Activated naive CD4-positive, alpha-beta T cell treated with anti-CD3 and anti-CD28 coated beads, Interleukin-2, amount 50 U/mL, for 72 hours (primary cell): ENCODE data around the gene ABHD13. TPM values are rescaled to one million over a fixed set of nuclear protein-coding genes. Genes with fewer than 3 reads are reported as not detected.
A peak's percentile ranks its signal among the peaks of the same experiment; 100 is the strongest.
"Not testable (repeated sequence)": the region's sequence is repeated elsewhere in the genome, so short reads cannot be mapped to it uniquely, and the experiment has no call there.

ENCODE experiments used
- ATAC-seq, 2 donors: fragments of 150-1000 bp; cut with Tn5 transposase; 2 replicates each; pipeline ENCODE4 v1.10.0; 2021; ENCODE audit warnings: mild to moderate bottlenecking in 2 of 2, moderate library complexity in 2 of 2
- DNase-seq, 2 donors: peaks; one replicate each; pipeline ENCODE4 v3.0.0; 2021 to 2022; ENCODE audit warnings: low spot score in 2 of 2
- H3K27ac Mint-ChIP-seq, 2 donors: one replicate each; pipeline ENCODE4 v1.8.0; 2022; ENCODE audit warnings: mild to moderate bottlenecking in 2 of 2, mixed read lengths in 2 of 2
- H3K36me3 Mint-ChIP-seq, 2 donors: one replicate each; pipeline ENCODE4 v1.8.0; 2022; ENCODE audit warnings: mixed read lengths in 2 of 2
- H3K9me3 Mint-ChIP-seq, 2 donors: one replicate each; pipeline ENCODE4 v1.8.0; 2022; ENCODE audit warnings: mixed read lengths in 2 of 2
- total RNA-seq, 2 donors: library from RNA; stranded (reverse); gene quantifications; one replicate each; pipeline ENCODE4 v1.2.3, GENCODE V29; 2022

The ABHD13 gene
- total RNA-seq, 2 donors from 2014 or later, result 3.4 to 4.1 TPM

GRCh38 chr13:108214441-108215271 lies 3.5 kb upstream of the ABHD13 start:
- peaks cover 29% of the 10 kb centered on the region in 2 donors for H3K36me3 Mint-ChIP-seq
- DNase-seq, result no peak
- H3K27ac Mint-ChIP-seq, result peak overlapping the region; percentile 50 to 68
- H3K9me3 Mint-ChIP-seq, result peaks cover 4 to 8% of the 10 kb centered on the region in 2 donors
- ATAC-seq, result no peak

GRCh38 chr13:108215436-108215835 lies 2.8 kb upstream of the ABHD13 start, which contains the start of gene LIG4:
Gene LIG4 (minus strand): TSS chr13:108215536. CDS start chr13:108211268, 4,268 bp downstream.
- Mint-ChIP-seq H3K27ac (peak within 1 kb of the TSS; percentile 68 to 72), H3K36me3 (peaks cover 21% of the 10 kb centered on the region in 2 donors), H3K9me3 (peaks cover 0 to 4% of the 10 kb centered on the region in 2 donors)
- peak; percentile 74 to 81 for ATAC-seq
- peak; percentile 81 to 89 for DNase-seq

DNA sequence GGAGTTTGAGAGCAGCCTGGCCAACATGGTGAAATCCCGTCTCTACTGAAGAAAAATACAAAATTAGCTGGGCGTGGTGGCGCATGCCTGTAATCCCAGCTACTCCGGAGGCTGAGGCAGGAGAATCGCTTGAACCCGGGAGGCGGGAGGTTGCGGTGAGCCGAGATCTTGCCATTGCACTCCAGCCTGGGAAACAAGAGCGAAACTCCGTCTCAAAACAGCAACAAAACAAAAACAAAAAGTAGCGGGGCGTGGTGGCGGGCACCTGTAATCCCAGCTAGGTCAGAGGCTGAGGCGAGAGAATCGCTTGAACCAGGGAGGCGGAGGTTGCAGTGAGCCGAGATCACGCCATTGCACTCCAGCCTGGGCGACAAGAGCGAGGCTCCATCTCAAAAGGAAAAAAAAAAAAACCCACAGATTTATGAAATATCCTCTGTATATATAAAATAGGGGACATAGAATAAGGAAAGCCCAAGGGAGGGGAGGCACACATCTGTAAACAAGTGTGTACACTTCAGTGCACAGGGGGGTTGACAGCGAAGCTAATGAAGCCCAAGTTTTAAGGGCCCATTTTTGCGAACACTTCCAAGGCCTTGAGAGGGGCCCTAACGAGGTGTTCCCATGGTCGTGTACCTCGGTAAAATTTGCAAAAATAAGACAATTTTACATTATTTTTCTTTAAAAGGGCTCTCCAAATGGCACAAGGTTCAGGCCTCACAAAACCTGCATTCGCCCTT lies 717 bp upstream of the ABHD13 start:
- not testable (repeated sequence) for H3K9me3 Mint-ChIP-seq, DNase-seq
- H3K36me3 Mint-ChIP-seq, result peaks cover 9 to 10% of the 10 kb centered on the region in 2 donors
- peak in 1 of 2 donors; percentile 0 for ATAC-seq
- H3K27ac Mint-ChIP-seq, result peak overlapping the region; percentile 98

DNA sequence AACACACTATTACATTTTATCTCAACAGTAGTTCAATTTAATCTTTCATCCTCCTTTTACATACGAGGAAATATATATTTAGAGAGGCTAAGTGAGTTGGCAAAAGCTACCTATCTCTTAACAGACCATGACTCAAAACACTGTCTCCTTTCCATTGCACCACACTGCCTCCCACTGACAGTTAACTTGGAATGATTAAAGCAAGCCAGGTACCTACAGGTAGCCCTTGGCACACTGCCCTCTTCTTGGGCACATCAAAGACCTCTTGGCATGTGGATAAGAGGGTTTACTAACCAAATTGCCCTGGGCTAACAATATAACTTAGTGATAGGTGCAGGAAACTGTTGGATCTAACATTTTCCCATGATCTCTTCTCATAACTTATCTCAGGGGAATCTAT lies 1.8 kb downstream of the ABHD13 start:
- H3K27ac Mint-ChIP-seq, result peak overlapping the region; percentile 79 to 98
- ATAC-seq (no peak), DNase-seq (no peak)
- H3K36me3 Mint-ChIP-seq, result peaks cover 5 to 9% of the 10 kb centered on the region in 2 donors
- no peaks in the 10 kb centered on the region for H3K9me3 Mint-ChIP-seq

GRCh38 chr13:108223687-108224503 lies 5.7 kb downstream of the ABHD13 start:
- H3K27ac Mint-ChIP-seq, result no peak overlapping the region
- no peaks in the 10 kb centered on the region for H3K9me3 Mint-ChIP-seq
- H3K36me3 Mint-ChIP-seq, result peaks cover 0 to 4% of the 10 kb centered on the region in 2 donors
- ATAC-seq (no peak), DNase-seq (no peak)

- H3K27ac Mint-ChIP-seq, result peak overlapping the region in 1 of 2 donors; percentile 2
- H3K9me3 Mint-ChIP-seq, result no peaks in the 10 kb centered on the region
- H3K36me3 Mint-ChIP-seq, result peaks cover 12 to 14% of the 10 kb centered on the region in 2 donors
- DNase-seq (no peak), ATAC-seq (peak; percentile 13 to 48)
These were observed 7.2 kb downstream of the ABHD13 start for GRCh38 chr13:108225440-108225839.

GRCh38 chr13:108226184-108226583 lies 8.0 kb downstream of the ABHD13 start:
- Mint-ChIP-seq H3K36me3 (peaks cover 12 to 14% of the 10 kb centered on the region in 2 donors), H3K27ac (no peak overlapping the region), H3K9me3 (no peaks in the 10 kb centered on the region)
- no peak for ATAC-seq
- DNase-seq, result no peak

DNA sequence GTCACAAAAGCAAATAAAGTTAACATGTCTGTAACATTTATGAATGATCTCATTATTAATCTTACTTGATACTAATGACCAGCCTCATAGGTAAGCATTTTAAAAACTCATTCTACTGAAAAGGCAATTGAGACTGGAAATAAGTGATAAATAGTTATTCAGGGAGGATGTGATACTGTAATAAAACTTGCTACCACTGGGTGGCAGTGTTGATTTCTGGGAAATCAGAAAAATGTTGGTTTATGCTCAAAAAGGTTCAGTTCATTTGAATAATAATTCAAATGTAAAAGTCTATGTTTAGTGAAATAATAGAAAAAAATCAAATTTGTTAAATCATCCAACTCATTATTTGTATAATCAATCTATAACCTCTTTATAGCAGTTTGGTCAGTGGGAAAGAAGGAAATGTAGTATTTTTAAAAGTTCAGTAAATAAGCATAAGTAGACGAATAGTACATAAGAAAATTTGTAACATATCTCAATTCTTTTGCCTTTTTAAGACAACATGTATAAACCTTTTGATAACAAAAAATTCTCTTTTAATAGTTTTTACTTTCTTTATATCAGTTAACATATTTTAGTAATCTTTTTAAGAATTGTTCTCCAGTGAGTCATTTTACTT lies 9.6 kb downstream of the ABHD13 start:
- peak in 1 of 2 donors; percentile 58 for DNase-seq
- H3K36me3 Mint-ChIP-seq, result peaks cover 12 to 14% of the 10 kb centered on the region in 2 donors
- no peak overlapping the region for H3K27ac Mint-ChIP-seq
- H3K9me3 Mint-ChIP-seq, result no peaks in the 10 kb centered on the region
- ATAC-seq, result no peak

- H3K9me3 Mint-ChIP-seq, result no peaks in the 10 kb centered on the region
- ATAC-seq, result no peak
- no peak overlapping the region for H3K27ac Mint-ChIP-seq
- peaks cover 12 to 18% of the 10 kb centered on the region in 2 donors for H3K36me3 Mint-ChIP-seq
- no peak for DNase-seq
These were observed 12.2 kb downstream of the ABHD13 start for GRCh38 chr13:108230377-108230776.

DNA sequence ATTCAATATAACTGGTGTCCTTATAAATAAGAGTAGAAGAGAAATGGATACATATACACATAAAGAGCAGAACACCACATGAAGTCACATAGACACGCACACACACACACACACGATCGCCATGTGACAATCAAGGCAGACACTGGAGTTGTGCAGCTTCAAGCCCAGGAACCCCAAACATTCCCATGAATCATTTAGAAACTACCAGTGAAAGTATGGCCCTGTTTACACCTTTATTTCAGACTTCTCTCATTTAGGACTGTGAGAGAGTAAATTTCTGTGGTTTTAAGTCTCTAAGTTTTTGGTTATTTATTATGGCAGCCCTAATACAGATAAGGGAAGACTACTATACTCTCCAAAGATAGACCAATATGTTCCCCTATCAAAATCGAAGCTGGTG lies 31.0 kb downstream of the ABHD13 start:
- ATAC-seq, result peak in 1 of 2 donors; percentile 58

GRCh38 chr13:108257248-108257647 lies 39.1 kb downstream of the ABHD13 start:
- no peak for ATAC-seq
- Mint-ChIP-seq H3K36me3 (no peaks in the 10 kb centered on the region), H3K27ac (no peak overlapping the region), H3K9me3 (no peaks in the 10 kb centered on the region)
- DNase-seq, result no peak

More for the DNA sequence above, 31.0 kb downstream of the ABHD13 start:
- Mint-ChIP-seq H3K27ac (no peak overlapping the region), H3K9me3 (peaks cover 27 to 31% of the 10 kb centered on the region in 2 donors), H3K36me3 (peaks cover 11 to 16% of the 10 kb centered on the region in 2 donors)
- DNase-seq, result no peak

DNA sequence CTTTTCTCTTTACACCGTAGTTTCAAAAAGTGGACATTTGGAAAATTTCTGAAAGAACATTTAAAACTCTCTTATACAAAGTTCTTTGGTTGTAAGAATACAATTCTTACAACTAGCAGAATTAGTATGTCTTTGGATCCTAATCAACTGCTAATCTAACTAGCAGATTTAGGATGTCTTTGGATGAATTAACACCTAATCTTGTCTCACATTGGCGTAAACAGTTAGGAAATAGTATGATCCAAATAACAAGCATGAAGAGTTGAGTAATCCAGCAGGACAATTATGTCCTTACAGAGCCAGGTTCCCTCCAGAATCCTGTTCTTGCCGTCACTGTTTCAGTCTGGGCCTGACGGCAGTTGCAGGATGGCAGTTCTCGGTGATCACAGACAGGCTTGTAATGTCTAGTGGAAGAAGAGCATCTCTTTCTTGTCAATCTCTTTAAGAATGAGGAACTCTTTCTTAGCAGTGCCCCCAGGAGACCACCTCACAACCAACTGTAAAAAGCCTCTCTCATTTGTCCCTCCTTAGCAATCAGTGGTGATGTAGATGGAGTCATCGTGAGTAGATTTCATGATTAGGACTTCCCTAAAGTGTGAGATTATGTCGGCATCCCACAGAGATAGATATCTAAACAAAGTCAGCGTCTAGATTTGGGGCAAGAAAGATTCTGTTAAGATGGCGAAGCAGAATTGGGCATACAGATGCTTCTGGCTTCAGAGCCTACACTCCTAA lies 45.6 kb downstream of the ABHD13 start:
- Mint-ChIP-seq H3K36me3 (peaks cover 0 to 14% of the 10 kb centered on the region in 2 donors), H3K27ac (no peak overlapping the region), H3K9me3 (peaks cover 0 to 5% of the 10 kb centered on the region in 2 donors)
- DNase-seq, result no peak
- ATAC-seq, result no peak

- ATAC-seq (no peak), DNase-seq (no peak)
- H3K36me3 Mint-ChIP-seq, result peaks cover 0 to 14% of the 10 kb centered on the region in 2 donors
- H3K27ac Mint-ChIP-seq, result peak overlapping the region; percentile 36 to 69
- peaks cover 0 to 5% of the 10 kb centered on the region in 2 donors for H3K9me3 Mint-ChIP-seq
These were observed 48.3 kb downstream of the ABHD13 start for GRCh38 chr13:108266321-108266990.

DNA sequence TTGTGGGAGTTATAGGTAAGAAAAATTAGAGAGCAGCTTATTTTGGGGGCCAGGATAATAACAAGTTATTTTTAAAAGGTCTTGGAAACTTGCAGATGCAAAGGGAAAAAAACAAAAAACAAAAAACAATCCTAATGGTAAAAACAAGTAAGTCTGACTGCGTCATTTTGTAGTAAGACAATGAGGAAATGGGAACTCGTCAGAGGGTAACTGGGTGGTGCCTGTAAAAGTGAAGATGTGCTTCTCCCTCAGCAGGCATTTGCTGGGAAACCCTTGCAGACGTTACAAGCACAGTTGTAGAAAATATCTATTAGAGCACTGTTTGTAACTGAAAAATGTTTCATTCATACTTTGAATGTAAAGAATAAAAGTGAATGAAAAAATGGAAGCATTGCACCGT lies 49.2 kb downstream of the ABHD13 start:
- H3K36me3 Mint-ChIP-seq, result peaks cover 0 to 14% of the 10 kb centered on the region in 2 donors
- H3K27ac Mint-ChIP-seq, result no peak overlapping the region
- DNase-seq (no peak), ATAC-seq (no peak)
- peaks cover 0 to 5% of the 10 kb centered on the region in 2 donors for H3K9me3 Mint-ChIP-seq

- not testable (repeated sequence) for H3K27ac Mint-ChIP-seq, ATAC-seq, DNase-seq, H3K9me3 Mint-ChIP-seq
- peaks cover 0 to 14% of the 10 kb centered on the region in 2 donors for H3K36me3 Mint-ChIP-seq
These were observed 49.7 kb downstream of the ABHD13 start for GRCh38 chr13:108267855-108268254.
